Measurements from ENCODE around the gene GMFB. TPM values are rescaled to one million over a fixed set of nuclear protein-coding genes. Genes with fewer than 3 reads are reported as not detected.
A peak's percentile ranks its signal among the peaks of the same experiment; 100 is the strongest.
"Not testable (repeated sequence)": the region's sequence is repeated elsewhere in the genome, so short reads cannot be mapped to it uniquely, and the experiment has no call there.

GMFB gene
- total RNA-seq, 1 donor from 2014 or later, result 78.2 TPM

DNA sequence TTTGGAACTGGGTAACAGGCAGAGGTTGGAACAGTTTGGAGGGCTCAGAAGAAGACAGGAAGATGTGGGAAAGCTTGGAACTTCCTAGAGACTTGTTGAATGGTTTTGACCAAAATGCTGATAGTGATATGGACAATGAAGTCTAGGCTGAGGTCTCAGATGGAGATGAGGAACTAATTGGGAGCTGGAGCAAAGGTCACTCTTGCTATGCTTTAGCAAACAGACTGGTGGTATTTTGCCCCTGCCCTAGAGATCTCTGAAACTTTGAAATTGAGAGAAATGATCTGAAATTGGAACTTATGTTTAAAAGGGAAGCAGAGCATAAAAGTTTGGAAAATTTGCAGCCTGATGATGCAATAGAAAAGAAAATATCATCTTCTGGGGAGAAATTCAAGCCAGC is 30.2 kb downstream of the GMFB start:
- DNase-seq (ENCODE audit: low read depth in 2 of 2), result not testable (repeated sequence)

DNA sequence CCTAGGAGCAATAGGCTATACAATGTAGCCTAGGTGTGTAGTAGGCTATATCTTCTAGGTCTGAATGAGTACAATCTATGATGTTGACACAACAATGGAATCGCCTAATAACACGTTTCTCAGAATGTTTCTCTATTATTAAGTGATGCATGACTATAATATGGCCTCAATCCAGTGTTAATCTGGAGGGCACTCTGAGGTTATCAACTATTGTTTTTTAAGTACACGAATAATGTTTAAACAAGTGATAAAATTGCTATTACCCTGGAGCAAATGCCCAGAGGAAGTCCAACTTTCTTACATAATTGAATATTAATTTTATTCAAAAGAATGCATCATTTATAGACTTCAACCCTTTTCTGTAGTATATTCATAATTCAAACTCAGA is 31.2 kb downstream of the GMFB start:
- no peak for DNase-seq (ENCODE audit: low read depth in 2 of 2)

DNA sequence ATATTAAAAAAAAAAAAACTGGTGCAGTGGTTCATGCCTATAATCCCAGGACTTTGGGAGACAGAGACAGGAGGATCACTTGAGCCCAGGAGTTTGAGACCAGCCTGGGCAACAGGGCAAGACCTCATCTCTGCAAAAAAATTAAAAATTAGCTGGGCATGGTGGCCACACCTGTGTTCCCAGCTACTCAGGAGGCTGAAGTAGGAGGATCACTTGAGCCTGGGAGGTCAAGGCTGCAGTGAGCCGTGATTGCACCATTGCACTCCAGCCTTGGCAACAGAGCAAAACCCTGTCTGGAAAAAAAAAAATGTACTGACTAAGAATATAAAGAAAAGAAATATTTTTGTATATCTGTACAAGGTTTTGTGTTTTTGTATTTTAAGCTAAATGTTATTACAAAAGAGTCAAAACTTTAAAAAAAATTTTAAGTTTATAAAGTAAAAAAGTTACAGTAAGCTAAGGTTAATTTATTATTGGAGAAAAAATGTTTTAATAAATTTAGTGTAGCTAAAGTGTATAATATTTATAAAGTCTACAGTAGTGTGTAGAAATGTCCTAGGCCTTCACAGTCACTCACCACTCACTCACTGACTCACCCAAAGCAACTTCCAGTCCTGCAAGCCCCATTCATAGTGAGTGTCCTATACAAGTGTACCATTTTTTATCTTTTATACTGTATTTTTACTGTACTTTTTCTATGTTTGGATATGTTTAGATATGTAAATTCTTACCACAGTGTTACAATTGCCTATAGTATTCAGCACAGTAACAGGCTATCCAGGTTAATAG is 31.8 kb downstream of the GMFB start:
- DNase-seq (ENCODE audit: low read depth in 2 of 2), result not testable (repeated sequence)

DNA sequence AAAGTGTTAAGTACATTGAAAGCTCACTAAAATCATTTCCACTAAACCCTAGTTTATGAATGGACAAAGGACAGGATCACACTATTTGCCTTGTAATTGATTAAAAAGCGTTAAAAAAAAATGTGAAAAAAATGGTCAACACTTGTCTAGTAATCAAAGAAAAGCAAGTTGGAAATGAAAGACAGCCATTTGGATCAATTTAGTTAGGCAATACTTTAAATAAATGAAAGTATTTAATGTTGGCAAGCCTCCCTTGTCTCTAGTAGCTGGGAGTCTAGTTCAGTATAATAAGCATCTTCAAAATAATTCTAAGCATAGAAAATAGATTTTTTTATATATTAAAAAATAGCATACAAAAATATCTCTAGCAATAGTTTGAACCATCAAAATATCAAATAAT is 33.4 kb downstream of the GMFB start:
- no peak for DNase-seq (ENCODE audit: low read depth in 2 of 2)

DNA sequence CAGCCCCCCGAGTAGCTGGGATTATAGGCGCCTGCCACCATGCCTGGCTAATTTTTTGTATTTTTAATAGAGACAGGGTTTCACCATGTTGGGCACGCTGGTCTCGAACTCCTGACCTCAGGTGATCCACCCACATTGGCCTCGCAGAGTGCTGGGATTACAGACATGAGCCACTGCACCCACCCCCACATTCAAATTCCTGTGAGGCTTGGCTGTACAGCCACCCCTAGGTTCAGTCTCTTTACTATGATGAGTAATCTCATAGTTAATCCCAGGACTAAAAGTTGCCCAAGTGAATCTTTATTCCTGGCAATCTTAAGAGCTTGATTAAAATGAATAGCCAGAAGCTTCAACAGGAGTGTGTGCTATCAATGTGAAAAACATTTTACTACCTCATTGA is 34.8 kb downstream of the GMFB start:
- not testable (repeated sequence) for DNase-seq (ENCODE audit: low read depth in 2 of 2)

DNA sequence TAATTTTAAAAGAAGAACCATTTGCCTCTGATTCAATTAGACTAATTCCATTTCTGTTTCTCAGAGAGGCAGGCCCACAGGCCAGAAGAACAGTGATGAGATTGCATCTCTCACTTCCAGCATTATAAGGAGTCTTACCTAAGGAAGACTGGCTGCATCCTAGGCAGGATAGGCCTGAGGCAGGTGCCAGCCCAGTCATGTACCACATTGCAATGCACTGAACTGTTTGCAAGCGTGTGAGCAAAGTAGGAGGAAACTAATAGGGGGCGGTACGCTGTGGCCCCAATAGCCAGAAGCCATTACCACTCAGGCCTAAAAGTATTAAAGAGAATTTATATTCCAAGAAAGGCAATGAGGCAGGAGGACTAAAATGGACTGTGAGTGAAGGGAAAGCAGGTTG is 35.5 kb downstream of the GMFB start:
- no peak for DNase-seq (ENCODE audit: low read depth in 2 of 2)

DNA sequence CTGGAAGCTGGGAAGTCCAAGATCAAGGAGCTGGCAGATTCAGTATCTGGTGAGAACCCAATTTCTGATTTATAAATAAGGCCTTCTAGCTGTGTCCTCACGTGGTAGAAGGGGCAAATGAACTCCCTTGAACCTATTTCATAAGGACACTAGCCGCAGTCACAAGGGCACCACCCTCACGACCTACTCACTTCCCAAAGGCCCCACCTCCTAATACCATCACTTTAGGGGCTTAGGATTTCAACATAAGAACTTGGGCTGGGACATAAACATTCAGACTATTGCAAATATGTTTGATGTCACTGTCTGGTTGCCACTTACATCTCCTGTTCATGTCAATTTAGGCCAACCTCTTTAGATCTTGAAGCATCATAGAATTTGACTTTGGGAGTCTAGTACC is 36.8 kb downstream of the GMFB start:
- no peak for DNase-seq (ENCODE audit: low read depth in 2 of 2)

DNA sequence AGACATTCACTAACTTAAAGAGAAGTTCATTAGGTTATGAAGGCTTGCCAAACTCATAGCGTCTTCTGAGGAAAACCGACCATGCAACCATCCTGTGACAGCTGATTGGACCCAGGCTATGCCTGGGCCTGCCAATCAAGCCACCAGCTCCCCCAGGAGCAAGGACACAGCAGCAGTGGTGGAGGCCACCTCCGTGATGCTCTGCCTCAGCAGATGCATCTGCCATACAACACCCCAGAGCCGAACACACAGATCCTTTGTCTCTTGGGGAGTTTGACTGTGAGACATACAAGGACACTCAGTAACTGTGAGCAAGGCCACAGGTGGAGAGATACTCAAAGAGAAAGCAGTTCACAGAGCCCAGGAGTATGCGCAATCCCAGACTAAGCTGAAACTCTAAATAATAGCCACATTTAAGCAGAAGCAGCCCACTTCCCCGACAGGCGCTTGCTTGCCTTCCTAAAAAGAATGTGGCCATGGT is 37.6 kb downstream of the GMFB start:
- DNase-seq (ENCODE audit: low read depth in 2 of 2), result no peak

DNA sequence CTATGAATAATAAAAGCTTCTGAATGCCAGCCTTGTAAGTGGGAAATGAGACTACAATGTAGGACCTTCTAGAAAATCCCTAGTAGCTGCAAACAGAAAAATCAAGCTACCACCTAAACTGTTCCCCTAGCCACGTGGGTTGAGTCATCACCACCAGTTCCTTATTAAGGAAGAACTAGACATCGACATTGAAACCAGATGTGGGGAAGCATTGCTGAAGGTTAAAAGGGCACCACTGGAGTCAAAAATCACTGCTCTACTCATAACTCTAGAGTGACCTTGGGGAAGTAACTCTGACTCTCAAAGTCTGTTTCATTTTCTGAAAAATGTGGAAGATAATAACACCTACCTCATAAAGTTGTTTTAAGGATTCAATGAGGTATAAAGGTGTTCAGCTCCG is 38.2 kb downstream of the GMFB start:
- no peak for DNase-seq (ENCODE audit: low read depth in 2 of 2)

DNA sequence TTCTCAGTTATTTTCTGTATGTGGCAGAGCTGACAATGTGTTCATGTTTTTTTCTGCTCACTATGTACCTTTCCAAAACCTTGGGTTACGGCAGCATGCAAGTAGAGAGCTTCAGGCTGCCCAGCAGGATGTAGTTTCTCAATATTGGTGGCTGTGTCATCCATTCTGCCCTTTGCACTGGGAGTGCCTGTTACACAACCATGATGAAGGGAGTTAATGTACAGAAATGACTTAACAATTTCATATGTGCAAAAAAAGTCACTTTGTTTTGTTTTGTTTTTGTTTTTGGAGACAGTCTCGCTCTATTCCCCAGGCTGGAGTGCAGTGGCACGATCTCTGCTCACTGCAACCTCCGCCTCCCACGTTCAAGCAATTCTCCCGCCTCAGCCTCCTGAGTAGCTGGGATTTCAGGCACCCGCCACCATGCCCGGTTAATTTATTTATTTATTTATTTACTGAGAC is 41.5 kb downstream of the GMFB start:
- no peak for DNase-seq (ENCODE audit: low read depth in 2 of 2)

DNA sequence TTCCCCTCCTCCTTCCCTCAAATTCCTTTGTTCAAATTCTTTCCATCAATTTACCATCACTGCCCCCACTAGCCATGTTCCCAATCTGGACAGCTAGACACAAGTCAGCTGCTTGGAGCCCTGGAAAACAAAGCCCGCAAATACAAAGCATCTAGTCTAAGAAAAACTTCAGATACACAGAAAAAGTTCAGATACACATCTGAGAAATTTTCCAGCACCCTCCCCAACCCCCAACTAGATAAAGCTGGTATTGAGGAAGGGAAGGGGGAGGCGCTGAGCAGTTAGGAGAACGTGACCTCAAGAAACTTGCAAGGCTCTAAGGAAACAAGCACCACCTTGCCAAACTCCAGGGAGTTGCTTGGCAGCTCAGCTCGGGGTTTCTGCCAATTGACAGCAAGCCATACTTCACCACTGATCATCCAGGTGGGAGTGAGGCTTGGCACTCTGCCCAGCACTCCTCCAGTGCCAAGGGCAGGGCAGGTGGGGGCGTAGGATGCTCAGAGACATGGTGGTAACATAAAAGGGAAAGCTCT is 42.6 kb downstream of the GMFB start:
- no peak for DNase-seq (ENCODE audit: low read depth in 2 of 2)

DNA sequence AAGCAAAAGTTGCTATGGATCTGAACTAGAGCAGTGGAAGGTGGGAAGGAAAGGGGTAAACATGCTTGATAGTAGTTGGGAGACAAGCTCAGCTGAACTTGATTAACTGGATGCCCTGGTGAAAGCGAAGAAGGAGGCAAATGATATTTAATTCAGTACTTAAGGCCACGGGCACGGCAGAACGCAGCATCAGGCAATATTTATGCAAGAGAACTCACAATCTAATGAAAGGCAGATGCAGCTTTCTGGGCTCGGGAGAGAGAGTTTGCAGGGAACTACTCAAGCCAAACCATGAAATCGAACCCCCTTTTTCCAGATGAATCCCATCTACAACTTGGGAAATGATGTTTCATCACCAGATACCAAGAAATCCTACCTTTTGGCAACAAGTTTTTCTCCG is 44.1 kb downstream of the GMFB start:
- no peak for DNase-seq (ENCODE audit: low read depth in 2 of 2)

DNA sequence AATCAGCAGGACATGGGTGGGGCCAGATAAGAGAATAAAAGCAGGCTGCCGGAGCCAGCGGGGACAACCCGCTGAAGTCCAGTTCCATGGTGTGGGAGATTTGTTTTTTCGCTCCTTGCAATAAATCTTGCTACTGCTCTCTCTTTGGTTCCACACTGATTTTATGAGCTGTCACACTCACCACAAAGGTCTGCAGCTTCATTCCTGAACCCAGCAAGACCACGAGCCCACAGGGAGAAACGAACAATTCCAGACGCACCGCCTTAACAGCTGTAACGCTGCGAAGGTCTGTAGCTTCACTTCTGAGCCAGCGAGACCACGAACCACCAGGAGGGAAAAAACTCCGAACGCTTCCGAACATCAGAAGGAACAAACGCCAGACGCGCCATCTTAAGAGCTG is 44.8 kb downstream of the GMFB start:
- DNase-seq (ENCODE audit: low read depth in 2 of 2), result no peak

DNA sequence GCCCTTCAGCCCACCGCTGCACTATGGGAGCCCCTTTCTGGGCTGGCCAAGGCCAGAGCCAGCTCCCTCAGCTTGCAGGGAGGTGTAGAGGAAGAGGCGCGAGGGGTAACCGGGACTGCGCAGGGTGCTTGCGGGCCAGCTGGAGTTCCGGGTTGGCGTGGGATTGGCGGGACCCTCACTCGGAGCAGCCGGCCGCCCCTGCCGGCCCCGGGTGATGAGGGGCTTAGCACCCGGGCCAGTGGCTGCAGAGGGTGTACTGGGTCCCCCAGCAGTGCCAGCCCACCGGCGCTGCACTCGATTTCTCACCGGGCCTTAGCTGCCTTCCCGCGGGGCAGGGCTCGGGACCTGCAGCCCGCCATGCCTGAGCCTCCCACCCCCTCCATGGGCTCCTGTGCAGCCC is 45.8 kb downstream of the GMFB start:
- DNase-seq (ENCODE audit: low read depth in 2 of 2), result not testable (repeated sequence)

DNA sequence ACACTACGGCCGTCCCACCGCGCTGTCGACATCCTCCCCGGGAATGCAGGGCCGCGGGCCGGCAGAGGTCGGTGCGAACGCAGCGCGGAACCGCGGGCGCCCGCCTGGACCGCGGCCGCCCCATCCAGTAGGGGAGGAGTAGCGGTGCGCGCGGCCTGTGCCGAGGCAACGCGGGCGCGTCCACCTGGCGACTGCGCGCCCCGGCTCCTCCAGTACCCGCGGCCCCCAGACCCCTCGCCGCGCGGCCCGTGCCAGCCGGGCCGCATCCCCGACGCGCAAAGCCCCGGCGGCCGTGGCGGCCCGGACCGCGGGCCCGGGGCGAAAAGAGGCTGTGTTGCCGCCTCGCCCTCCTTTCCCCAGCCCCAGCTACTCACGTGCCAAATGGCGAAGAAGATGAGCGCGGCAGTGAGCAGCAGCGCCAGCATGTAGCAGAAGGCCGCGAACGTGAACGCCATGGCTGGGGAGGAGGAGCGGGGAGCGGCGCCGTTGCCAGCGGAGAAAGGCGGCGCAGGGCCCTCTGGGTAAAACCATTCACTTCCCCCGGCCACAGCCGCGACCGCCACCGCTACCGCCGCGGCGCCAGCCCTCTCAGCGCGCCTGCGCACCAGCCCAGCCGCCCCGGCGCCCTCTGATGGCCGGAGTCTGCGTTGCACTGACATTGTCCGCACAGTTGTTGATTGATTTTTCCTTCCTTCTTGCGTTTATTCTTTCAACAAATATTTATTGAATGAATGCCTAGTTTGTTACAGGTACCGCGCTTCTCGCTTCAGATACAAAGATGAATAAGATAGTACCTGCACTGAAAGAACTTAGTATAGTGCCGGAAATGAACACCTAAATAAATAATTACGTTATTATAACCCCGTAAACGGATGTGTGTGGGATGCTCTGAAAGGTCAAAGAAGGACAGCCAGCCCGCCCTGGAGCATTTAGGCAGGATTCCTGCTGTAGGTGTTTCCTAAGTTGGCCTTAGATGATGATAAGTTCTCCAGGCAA is 47.6 kb downstream of the GMFB start, which contains the start of gene CNIH1:
Gene CNIH1, minus strand, starts transcription at position 502 of the 996 bp plus-strand sequence. Its CDS starts 47 bp downstream, at position 455.
- peak; percentile 78 to 95 for DNase-seq (ENCODE audit: low read depth in 2 of 2)

DNA sequence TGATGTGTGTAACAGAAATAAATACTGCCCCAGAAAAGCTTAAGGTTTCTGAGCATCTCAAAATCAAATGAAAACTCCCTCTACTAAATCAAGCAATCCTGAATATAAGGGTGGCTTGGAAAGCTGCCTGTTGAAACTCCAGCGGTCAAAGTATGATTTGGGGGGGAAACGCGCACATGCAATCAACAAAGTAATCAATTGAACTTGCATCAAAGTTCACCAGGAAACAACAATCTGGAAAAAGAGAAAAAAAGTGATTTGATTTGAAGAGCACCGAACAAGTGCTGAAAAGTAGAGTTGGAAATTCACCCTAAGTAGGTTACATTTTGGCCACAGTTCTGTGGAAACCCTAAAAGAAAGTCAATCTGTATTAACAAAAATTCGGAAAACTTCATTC is 48.3 kb downstream of the GMFB start:
- no peak for DNase-seq (ENCODE audit: low read depth in 2 of 2)

DNA sequence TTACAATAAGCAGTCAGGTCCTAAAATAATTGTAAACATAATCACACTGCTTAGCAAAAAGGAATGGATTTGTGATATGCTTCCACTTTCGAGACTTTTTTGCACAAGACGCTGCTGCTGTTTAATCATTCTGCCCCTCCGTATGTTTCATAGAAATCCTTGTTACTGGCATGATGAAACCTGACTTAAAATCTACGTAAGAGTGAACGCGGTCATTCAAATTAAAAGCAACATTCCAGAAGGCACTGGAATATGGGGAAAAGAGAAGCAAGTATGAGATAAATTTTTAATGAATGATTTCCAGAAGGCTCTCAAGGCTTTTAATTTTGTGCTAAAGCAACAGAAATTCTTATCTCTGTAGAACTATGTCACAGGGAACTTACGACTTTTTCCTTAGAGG is 48.7 kb downstream of the GMFB start:
- no peak for DNase-seq (ENCODE audit: low read depth in 2 of 2)

DNA sequence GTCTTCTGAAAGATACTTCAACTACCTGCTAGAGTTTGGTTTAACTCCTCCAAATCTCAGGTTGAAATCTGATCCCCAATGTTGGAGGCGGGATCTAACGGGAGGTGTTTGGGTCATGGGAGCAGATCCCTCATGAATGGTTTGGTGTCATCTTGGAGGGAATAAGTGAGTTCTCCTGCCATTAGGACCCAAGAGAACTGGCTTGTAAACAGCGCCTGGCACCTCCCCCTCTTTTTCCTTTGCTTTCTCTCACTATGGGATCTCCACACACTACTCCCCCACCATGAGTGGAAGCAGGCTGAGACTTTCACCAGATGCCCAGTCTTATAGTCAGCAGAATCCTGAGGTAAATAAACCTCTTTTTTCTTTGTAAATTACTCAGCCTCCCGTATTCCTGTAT is 50.1 kb downstream of the GMFB start:
- no peak for DNase-seq (ENCODE audit: low read depth in 2 of 2)

DNA sequence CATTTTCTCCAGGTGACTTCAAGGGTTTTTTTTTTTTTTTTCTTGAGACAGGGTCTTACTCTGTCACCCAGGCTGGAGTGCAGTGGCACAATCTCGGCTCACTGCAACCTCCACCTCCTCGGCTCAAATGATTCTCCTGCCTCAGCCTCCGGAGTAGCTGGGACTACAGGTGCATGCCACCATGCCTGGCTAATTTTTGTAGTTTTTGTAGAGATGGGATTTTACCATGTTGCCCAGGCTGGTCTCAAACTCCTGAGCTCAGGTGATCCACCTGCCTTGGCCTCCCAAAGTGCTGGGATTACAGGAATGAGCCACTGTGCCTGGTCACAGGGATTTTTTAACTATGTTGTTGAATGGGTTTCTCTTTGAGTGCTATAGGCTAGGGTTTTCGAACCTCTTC is 50.8 kb downstream of the GMFB start:
- DNase-seq (ENCODE audit: low read depth in 2 of 2), result not testable (repeated sequence)

DNA sequence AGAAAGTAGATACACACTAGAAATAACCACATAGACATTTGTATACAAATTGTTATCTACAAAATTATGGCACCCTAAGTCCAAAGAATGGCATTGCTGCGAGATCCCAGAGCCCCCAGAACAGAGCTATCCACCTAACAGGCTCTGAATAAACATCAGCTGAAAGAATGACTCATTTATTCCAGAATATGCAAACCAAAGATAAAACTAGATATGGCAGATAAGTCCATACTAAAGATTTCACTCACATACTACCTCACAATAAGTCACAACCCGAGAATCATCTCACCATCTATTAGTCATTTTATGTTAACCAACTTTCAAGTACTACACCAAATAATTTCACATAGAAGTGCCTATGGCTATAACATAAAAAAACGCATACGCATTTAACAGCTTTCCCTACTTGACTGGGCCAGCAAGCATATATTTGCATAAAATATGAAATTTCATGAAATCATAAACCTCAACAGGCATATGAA is 53.2 kb downstream of the GMFB start:
- DNase-seq (ENCODE audit: low read depth in 2 of 2), result peak; percentile 61 to 86

DNA sequence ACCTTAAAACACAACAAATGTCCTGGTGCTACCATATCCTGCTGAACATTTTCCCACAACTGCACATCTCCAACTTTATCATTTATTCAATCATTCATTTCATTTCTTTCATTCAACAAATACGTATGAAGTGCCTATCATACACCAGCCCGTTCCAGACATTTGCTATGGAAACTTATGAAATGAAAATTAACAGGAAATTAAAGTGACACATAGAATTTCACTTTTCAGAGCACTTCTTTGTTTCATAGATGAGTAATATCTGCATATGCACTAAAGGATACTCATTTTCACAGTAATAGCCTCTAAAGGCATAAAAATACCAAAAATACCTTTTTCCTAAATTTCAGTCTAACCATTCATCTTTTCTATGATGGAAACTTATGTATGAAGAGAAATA is 60.3 kb downstream of the GMFB start:
- no peak for DNase-seq (ENCODE audit: low read depth in 2 of 2)

DNA sequence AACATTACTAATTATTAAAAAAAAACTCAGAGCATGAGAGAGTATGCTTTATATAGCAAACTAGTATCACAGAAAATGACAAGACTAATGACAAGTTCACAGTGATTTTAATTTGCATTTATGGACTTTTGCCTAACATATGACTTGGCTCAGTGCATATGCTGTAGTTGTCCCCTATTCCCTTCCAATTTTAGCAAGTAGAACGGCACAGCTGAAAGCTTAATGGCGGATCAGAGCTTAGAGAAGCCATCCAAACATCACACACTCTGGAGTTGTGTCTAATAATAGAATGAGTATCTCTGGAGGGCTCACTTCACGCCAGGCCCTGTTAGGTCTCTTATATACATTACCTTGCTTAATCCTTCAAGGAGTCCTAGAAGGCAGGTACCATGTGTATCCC is 60.9 kb downstream of the GMFB start:
- DNase-seq (ENCODE audit: low read depth in 2 of 2), result no peak
